RPMI8226 (cell line): ENCODE results near the gene ABCA4.

Experiments used
- DNase-seq: peaks from one replicate; pipeline ENCODE4 v3.0.0-alpha.2; 2015

ABCA4 gene

DNA sequence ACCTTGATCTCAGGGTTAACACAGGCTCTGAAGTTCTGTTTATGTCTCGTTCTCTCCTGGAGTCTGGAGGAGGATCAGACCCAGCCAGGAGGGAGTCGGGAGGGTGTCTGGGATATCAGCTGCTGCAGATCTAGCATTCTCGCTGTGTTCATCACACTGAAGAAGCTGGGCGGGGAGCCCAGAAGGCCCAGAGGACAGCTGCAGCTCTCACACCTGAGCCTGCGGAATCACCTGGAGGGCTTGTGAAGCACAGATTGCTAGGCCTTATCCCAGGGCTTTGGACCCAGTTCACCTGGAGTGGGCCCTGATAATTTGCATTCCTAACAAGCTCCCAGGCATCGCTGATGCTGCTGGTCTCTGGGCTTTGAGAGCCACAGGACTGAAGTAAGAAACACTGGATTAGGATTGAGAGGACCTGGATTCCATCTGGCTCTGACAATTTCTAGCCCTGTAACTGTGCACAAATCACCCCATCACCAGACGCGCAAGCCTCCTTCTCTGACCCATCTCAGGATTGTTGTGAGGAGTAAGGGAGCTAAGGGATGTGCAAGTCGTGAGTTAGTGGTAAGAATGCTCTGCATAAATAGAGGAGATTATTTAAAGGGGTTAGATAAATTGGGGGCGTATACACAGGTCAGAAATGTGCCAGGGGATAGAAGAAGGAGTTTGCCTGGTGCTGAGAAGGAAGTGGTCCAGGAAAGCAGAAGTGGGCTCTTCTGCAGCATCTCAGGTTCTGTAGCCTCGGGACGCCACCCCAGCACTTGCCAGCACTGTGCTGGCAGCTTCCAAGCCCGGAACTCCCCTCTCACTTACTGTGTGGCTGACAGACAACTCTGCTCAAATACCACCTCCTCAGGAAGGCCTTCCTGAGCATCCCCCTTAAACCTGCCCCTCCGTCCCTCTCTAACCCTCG is 19.1 kb downstream of the ABCA4 start:
- DNase-seq, result no peak

DNA sequence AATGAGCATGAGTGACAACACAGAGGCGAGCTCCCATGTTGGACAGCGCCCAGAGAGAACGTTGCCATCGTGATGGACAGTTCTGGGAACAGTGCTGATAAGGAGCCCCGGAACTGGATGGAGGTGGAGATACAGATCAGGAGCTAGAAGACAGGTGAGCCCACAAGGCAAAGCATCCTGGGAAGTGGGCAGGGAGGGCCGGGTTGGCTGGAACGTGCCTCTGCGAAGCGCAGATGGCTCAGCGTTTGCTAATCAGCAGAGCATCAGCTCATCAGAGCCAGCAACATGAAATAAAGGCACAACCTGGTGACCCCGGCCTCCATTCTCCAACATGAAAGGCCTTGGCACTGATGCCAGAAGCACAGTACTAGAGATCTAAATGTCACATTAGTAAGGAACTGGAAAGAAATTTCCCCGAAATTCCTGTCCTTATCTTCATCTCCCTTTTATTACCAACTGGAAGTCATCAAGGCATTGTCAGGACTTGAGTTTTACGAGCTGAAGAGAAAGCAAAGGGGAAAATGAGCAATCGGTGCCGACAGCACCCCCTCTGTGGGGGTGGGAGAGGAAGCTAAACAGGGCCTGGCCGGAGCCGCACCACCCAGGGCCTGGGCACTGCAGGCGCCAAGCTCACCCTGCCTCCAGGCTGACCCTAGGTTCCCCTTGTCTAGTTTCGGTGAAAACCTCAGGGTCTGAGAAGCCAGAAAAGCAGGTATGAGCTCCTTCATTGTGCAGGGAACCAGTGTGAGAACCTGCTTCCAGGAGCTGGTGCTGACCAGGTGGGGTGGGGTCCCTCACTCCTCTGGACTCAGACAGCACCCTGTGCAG is 19.9 kb downstream of the ABCA4 start:
- DNase-seq, result no peak

DNA sequence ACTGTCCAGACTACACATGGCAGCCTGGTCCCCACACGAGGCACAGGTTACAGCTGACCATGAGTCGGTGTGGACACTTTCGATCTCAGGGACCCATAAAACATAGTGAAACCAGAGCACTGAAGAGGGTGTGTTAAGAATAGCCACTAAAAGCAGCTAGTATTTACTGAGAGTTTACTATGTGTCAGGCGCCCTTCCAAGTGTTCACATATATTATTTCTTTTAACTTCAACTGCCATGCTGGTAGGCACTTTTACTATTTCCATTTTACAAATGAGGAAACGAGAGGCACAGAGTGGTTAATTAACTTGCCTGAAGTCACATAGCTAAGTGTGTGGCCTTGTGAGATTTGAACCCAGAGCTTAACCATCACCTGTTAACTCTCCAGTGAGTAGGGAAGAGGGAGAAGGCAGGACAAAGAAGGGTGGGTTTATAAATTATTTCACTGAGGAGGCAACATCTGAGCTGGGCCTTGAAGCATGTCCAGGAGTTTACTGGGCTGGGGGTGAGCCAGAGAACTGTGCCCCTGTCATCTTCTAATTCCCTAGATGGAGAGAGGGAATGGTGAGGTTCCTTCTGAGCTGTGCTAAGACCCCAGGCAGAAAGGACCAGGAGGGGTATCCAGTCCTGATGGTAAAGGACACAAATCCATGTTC is 20.7 kb downstream of the ABCA4 start:
- DNase-seq, result no peak

DNA sequence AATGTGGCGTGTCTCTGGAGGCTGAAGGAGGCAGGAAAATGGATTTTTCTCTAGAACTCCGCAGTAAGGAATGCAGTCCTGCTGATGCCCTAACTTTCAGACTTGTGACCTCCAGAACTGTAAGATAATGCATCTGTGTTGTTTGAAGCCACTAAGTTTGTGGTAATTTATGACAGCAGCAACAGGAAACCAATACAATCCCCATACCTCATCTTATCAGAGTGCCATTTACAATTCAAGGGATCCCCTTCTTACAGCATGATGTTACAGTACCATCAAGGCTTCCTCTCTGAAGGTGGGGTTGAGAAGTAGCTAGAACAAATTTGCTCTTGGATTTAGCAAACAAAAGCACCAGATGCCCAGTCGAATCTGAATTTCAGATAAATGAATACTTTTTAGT is 21.6 kb downstream of the ABCA4 start:
- DNase-seq, result no peak

DNA sequence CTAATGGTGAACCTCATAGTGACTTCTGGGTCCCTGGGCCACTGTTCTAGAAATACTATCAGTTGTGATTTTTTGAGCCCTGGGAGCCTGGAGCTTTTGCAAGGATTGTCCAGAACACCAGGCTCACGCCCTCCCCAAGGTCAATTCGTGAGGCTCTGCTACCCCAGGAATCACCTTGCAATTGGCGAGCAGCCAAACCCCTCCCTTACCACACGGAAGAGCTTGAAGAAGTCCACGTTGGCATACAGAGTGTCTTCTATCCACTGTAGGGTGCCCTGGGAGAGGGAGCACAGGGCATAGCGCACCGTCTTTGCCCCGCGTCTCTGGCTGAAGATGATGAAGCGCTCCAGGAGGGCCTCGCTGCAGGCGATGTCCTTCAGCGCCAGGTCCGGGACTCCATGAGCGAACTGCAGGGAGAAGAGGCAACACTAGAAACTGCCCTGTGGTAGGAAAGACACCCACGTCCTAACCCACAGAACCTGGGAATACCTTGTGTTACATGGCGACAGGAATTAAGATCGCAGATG is 22.3 kb downstream of the ABCA4 start:
- DNase-seq, result no peak

DNA sequence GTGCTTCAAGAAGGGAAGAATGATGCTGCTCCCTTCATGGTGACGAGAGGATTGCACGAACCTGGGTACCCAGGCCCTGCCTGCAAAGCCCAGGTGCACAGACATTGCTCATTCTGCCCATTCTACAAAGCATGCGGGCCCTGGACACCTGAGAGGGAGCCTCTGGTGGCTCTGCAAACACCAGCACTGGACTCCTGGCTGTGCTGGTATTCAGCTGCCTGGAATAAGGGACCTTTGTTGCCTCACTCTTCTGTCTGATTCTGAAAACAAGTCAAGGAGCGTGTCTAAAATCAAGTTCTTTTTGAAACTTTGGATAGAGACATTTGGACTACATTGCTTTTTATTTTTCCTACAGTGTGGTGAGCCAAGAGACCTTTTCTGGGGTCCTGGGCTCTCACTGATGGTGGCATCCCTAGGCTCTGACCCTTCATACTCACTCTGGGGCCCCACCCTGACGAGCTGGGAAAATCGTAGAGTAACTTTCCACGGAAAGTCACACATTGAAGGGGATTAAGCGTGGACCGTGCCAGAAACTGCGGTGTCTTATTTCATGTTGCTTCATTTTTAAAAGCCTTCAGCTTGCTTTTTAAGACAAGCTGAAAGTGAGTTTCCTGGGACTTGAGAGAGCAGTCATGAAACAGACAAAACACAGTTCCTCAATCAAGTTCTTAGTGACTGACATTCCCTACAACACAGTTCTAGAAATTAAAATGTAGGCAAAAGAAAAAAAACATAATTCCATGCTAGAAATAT is 24.0 kb downstream of the ABCA4 start:
- DNase-seq, result no peak

DNA sequence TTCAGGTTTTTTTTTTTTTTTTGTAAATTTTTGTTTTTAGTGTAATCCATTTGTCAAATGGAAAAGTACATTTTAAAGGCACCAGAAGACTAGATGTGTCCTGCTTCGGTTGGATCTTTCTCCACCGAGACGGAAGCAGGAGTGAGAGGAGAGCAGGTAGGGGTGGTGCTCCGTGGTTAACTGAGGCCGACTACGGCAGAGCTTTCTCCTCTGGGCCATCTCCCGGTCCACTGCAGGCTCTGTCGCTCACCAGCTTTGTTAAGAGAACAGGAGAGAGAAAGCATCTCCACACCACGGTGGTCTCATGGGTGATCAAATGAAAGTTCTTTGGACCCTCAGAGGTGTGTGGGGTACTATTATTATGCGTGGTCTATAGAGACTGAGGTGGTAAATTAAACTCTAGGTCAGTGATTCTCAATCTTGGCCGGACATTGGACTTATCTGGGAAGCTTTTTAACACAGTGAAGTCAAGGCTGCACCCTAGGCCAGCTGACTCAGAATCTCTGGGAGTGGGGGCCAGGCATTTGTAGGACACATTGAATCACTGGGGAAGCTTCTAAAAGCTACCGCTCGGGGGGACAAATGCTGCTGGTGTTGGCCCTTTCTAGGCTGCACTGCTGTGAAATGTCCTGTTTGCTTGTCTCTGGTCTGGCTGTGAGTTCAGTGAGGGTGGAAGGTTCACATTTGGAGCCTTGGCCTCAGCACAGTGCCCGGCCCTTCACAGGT is 25.0 kb downstream of the ABCA4 start:
- no peak for DNase-seq

DNA sequence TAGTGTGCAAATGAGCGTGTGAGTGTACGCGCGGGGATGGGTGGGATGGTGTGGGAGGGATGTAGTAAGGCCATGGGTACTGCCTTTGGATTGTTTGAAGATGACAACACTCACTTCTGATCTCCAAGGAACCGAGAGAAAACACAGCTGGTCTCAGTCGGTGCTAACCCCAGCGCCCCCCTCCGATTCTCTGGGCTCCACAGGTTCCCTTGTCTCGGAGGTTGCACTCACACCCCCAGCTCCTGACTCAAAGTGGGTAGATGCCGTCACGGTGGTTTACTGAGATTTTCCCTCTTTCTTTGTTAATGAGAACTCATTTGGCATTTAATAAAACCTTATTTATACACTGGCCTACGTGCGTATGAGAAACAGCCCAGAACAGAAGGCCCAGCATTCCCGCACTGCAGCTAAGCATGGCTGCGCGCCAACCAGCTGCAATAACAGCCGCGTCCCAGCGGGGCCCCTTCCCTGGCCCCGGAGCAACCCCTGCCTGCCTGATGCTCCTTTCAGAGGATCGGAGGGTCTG is 25.8 kb downstream of the ABCA4 start:
- DNase-seq, result no peak

DNA sequence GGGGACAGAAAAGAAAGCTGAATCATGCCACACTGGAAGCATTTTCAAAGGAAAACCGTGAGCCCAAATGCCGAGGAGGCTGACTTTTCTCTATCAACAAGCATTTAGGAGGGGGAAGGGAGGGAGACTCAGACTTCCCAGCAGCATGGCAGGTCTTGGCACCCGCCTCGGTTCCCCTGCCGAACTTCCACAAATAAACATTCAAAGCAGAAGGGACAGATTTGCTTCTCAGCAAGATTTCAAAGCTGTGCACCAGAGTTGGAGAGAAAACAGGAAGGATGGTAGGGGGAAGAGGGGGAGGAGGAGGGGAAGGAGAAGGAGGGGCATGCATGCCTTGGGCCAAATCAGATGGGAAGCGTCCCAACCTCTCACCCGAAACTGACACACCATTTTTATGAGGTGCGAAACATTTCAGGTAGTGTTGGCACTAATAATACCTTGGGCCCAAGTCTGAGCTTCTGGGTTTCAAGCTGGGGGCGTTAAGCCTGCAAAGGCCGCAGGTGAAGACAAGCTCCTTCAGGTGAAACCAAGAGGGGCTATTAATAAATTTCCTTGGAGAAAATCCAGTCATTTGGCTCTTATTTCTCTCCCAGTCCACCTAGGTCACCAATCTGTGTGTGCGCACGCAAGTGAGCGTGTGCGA is 26.4 kb downstream of the ABCA4 start:
- DNase-seq, result no peak

DNA sequence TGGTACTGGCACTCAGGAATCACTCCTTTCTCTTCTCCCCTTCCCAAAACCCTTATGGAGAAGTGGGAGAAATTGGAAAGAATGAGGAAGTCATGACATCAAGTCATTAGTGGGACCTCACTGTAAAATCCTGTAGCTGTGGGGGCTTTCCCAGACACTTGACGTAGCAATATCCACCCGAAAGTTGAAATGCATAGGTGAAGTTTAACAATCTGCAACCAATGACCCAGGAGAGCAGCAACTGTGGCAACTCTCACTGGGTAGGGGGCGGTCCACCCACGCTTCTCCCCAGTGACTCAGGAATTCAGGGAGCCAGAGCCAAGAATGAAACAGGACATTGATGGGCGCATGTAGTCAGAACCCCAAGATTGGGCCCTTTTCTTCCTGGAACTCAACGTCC is 27.0 kb downstream of the ABCA4 start:
- DNase-seq, result no peak

DNA sequence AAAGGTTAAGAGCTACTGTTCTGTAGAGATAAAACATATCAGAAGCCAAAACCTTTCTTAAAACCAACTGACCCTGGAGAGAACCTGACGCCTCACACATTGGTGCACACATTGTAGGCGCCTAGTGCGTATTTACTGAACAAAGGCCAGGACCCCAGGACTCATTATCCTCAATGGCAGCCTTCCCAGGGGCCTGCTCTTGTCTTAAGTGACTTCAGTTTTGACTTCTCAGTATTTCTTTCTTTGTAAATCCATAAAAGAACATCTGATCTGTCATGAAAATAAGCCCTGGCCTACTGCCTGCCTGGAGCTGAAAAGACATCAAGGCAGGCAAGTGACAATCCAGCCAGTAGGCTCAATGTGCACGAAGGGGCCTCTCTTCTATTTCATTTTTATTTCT is 27.6 kb downstream of the ABCA4 start:
- no peak for DNase-seq

DNA sequence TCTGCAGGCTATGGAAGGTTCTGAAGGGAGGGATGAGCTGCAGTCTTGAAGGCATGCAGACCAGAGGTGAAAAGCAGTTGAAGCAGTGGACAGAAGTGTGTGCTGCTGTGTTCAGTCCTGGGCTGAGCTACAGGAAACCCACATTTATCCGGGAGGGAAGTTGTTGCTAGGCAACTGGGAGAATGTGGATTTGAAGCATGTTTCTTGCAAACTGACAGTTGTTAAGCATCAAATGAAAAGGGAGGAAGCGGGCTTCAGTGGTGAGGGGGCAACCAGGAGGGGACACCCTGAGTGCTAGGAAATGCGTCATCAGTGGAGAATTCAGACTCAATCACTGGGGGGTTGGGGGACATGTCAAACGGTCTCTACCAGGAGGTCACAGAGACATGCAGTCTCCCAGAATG is 28.7 kb downstream of the ABCA4 start:
- DNase-seq, result no peak

DNA sequence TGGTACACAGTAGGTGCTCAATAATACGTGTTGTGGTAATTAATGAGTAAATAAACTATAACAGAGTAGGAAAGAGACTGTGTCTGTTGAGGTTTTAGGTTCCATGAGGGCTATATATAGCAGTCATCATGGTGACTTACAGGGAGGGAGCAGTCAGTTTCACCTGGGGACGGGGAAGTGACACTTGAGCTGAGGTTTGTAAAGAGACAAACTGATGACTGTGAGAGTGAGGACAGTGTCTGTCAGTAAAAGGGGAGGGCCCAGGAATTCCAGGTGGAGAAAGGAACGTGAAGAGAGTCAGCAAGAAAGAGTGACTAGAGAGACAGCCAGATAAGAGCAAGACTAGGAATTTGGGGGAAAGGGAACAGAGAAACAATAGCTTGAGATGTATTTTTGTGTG is 30.2 kb downstream of the ABCA4 start:
- no peak for DNase-seq

DNA sequence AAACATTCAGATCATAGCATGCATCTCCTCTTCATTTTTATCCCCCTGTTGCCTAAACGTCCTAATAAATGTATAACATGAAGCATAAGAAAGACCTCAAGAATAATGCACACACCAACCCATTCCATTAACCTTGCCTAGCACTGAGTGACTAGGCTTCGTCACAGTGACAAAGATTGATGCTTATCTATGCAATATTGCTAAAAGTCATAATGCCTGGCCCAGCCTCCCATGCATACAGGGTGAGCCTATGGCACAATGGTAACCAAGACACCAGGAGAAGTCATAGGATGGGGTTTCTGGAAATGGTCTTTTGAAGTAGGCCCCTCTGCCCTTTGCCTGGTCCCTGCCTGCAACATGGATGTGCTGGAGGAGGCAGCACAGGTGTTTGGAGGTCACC is 33.8 kb downstream of the ABCA4 start:
- DNase-seq, result no peak

DNA sequence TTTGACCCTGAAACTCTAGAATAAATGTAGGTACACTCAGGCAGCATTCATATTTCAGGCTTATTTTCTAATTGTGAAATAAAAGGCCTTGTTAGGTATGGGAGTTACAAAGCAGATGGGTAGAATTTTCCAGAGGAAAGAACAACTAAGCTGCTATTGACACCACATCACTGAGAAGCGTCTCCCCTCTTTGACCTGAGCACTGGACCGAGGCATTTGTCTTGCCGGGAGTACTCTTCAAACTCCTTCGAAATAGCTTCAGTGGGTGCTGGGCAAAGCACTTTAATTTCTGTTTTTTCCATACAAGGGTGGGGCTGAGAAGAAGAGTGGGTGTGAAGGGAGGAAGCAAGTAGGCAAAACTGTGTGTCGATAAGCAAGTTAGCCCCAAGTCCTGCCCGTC is 36.4 kb downstream of the ABCA4 start:
- no peak for DNase-seq

DNA sequence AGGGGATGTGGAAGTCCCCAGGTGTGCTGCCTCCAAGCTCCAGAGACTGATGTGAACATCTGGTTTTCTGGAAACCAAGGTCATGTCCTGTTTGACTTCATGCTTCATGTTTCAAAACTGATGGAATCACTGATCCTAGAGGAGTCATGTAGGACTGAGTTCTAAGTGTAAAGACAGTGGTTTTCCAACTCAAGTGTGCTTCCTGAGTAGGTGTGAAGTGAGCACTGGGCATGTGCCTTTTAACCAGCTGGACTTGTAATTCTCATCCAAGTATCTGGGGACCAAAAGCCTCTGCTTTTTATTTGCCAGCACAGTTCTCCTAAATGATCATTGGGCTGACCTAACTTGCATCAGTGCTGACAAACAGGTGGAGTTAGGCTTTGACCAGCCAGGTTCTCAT is 36.9 kb downstream of the ABCA4 start:
- DNase-seq, result no peak

DNA sequence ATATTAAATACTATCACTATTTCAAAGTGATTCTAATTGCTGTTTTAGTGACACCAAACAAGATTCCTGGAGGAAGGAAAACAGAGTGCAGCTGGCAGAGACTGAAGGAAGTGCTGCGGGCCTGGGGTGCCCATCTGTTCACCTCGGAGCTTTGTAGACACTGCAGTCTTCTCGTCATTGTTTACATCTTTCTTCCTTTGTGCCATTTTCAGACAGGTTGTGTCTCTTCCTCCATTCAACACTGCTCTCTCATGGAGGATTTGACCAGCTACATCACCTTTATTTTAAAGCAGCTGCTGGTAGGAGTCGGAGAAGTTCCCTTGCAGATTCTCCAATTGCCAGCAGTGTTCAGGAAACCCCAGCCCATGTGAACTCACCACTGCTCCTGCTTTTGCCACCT is 37.3 kb downstream of the ABCA4 start:
- DNase-seq, result no peak

DNA sequence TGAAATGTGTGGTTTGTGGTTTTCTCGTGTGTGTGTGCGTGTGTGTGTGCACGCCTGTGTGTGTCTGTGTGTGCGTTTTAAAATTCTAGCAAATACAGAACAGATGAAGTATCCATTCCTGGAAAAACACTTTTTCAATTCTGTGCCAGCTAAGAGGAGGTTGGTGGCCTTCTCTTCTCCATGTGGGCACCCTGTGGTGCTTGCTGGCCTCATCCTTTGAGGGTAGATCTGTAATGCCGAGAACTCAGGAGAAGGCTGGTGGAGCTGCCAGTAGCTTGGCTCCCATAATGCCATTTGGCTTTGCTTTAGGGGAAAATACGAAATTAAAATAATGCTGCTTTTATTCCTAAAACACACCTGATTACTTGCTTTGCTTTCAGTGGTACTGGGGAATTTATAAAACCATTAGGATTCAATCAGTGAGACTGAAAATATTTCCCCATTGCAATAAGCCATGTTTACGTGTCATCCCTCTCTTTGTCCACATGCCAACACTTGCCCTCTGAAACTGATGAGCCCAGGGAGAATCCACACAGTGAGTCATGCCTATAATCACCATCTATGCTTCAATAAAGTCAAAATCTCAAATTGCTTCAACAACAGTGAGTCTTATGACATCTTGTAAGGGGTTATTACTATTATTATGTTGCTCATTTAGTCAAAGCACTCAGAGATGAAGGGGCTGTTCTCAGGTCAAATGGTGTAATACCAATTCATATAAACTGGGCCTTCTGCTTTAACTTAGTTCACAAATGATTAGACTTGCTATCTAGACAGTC is 39.2 kb downstream of the ABCA4 start:
- no peak for DNase-seq

DNA sequence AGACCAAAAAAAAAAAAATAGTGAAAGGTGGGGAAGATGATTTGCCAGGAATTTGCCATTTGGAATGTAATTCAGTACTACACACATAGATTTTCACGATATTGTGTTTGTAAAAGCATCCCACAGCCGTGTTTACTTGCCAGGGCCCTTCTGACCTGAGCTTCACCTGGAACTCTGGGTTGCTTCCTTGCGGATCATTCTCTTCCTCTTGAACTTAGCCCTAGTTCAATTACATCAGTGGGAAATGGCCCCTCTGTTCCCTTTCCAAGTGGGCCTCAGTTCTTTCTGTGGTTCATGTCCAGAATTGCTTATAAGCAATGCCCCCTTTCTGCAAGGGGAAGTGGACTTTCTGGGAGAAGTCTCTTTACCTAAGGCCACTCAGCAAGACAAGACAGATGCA is 41.0 kb downstream of the ABCA4 start:
- no peak for DNase-seq
